SU-DHL-6 (cell line): ENCODE results near the gene GALNT10.

ENCODE experiments used
- EZH2phosphoT487 ChIP-seq: fragments of 200-600 bp; sonication (generic), shearing (Covaris generic); conservative IDR thresholded peaks from 2 replicates; pipeline ENCODE4 v1.6.1; 2018; ENCODE audit warnings: mild to moderate bottlenecking, antibody characterized with exemption, low read length, moderate library complexity, mixed read lengths
- TF ChIP-seq, protein P1 (sequence below): fragments of 200-600 bp; sonication (generic); IDR thresholded peaks from one replicate; pipeline ENCODE4 v1.5.1; 2017; ENCODE audit warnings: antibody characterized with exemption, mild to moderate bottlenecking, low read length, moderate library complexity; ENCODE audit not compliant: insufficient read depth, poor library complexity, severe bottlenecking

GRCh38 chr5:154193701-154194121 lies 3.2 kb downstream of the GALNT10 start:
- TF ChIP-seq, protein P1, sequence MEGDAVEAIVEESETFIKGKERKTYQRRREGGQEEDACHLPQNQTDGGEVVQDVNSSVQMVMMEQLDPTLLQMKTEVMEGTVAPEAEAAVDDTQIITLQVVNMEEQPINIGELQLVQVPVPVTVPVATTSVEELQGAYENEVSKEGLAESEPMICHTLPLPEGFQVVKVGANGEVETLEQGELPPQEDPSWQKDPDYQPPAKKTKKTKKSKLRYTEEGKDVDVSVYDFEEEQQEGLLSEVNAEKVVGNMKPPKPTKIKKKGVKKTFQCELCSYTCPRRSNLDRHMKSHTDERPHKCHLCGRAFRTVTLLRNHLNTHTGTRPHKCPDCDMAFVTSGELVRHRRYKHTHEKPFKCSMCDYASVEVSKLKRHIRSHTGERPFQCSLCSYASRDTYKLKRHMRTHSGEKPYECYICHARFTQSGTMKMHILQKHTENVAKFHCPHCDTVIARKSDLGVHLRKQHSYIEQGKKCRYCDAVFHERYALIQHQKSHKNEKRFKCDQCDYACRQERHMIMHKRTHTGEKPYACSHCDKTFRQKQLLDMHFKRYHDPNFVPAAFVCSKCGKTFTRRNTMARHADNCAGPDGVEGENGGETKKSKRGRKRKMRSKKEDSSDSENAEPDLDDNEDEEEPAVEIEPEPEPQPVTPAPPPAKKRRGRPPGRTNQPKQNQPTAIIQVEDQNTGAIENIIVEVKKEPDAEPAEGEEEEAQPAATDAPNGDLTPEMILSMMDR, result no peak
- no peak for TF ChIP-seq EZH2phosphoT487
